Measurements from ENCODE around the gene TEAD1.

TEAD1 gene

DNA sequence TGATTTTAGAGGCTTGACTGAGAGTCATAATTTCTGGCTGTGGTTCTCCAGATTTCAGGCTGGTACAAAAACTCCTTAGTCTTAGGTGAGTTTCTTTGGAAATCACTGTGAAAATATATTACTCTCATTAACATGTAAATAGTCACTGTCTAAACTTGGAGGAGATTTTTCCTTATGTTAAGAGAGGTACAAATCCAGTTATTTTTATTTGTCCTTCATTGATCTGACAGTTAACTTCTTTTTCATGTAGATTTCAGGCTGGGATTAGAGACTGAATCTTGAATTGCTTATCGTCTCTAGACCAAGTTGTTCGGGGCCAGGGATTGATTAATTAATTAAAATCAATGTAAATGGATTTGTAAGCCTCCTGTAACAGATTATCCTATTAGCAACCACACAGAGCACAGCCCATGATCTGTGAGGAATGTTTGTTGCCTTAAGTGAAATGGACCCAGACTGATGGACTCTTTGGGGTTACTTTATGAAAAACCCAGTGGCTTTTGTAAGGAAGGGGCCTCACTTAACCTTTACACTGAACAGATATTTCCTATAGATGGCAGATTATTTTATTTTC lies 21.1 kb downstream of the TEAD1 start:
- no peak for TF ChIP-seq CTCF (conservative IDR thresholded peaks at IDR 0.05; ENCODE audit: low read depth)
- DNase-seq (ENCODE audit: low spot score), result no peak
- H3K27ac ChIP-seq, result no peak overlapping the region
- CTCF ChIA-PET, result no interaction called here
- POLR2A ChIA-PET (ENCODE audit: low non-redundant PET), result no interaction called here

- no peak for TF ChIP-seq CTCF (conservative IDR thresholded peaks at IDR 0.05; ENCODE audit: low read depth)
- DNase-seq (ENCODE audit: low spot score), result no peak
- POLR2A ChIA-PET (ENCODE audit: low non-redundant PET), result no interaction called here
- H3K27ac ChIP-seq, result no peak overlapping the region
- CTCF ChIA-PET, result no interaction called here
Observed at GRCh38 chr11:12695873-12696272, 21.7 kb downstream of the TEAD1 start.

GRCh38 chr11:12696911-12697581 lies 22.8 kb downstream of the TEAD1 start:
- ChIA-PET CTCF (no interaction called here), POLR2A (ENCODE audit: low non-redundant PET) (no interaction called here)
- H3K27ac ChIP-seq, result peak overlapping the region; percentile 51
- no peak for TF ChIP-seq CTCF (conservative IDR thresholded peaks at IDR 0.05; ENCODE audit: low read depth)
- DNase-seq (ENCODE audit: low spot score), result peak; percentile 72

- DNase-seq (ENCODE audit: low spot score), result no peak
Observed at GRCh38 chr11:12698048-12698447, 23.8 kb downstream of the TEAD1 start.

DNA sequence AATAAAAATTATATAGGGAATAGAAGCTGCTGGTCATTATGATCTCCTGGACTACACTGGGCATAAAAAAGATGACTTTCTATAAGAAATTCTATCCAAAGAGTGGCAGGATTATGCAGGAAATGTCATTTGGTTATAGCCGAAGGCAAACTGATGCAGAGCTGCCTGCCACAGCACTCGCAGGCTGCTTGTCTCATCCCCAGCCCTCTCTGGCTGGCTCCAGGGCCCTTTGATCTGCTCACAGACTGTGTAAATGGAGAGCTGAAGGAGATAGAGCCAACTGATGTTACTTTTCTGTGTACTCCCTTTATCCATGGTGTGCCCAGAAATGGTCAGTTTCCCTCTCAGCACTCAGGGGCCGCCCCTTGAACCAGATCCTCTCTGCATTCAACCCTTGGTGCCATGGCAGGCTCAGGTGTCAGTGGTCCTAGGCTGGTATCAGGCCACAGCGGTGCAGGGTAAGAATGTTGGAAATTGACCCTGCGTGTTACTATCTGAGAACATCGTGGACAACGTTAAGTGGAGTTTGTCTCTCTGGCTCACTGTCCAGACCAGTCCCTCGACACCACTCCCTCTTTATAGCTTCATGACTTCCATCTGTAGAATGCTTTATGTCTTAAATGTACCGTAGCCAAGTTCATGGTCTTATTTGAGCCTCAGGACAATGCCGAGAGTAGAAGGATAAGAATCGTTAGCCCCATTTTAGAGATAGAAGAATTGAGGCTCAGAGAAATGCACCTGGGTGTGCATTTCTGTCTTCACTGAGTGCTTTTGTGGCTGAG lies 27.8 kb downstream of the TEAD1 start:
- no peak for DNase-seq (ENCODE audit: low spot score)
- POLR2A ChIA-PET (ENCODE audit: low non-redundant PET), result no interaction called here
- no peak for TF ChIP-seq CTCF (conservative IDR thresholded peaks at IDR 0.05; ENCODE audit: low read depth)
- CTCF ChIA-PET, result interaction anchor here (0.5 to 0.6 kb wide), 2 partner anchors 105 to 137 kb away, joined by 4 read pairs; no protein-coding TSS in a partner anchor
- H3K27ac ChIP-seq, result 0 out of 2 replicates have a peak overlapping the region, but pooled peaks have one; percentile 24

More at GRCh38 chr11:12698048-12698447, 23.8 kb downstream of the TEAD1 start:
- TF ChIP-seq CTCF (conservative IDR thresholded peaks at IDR 0.05; ENCODE audit: low read depth), result no peak
- H3K27ac ChIP-seq, result no peak overlapping the region
- ChIA-PET CTCF (interaction anchor here (0.6 kb wide), 1 partner anchor 49 kb away, joined by 3 read pairs; no protein-coding TSS in a partner anchor), POLR2A (ENCODE audit: low non-redundant PET) (no interaction called here)

DNA sequence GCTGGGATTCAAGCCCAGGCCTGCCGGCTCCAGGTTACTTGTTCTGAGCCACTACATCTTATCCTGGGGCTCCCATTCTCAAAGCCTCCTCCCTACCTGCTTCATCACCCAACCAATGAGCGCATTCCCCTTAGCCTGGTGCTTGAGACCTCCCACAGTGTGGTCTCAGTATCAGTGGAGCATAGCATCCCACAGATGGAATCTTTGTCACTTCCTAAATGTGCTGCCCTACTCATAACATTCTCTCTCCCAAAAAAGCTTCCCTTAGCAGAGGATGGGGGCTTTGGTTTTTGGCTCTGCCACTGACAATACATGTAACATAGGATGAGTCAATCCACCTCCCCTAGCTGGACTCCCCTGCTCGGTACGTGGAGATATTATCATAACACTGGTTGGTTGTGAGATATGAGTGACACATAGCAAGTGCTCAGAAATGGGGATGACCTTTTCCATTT lies 28.8 kb downstream of the TEAD1 start:
- H3K27ac ChIP-seq, result no peak overlapping the region
- ChIA-PET POLR2A (ENCODE audit: low non-redundant PET) (no interaction called here), CTCF (interaction anchor here (0.6 to 0.7 kb wide), 2 partner anchors 136 to 155 kb away, joined by 3 to 4 read pairs; no protein-coding TSS in a partner anchor)

More for the DNA sequence above, 28.8 kb downstream of the TEAD1 start:
- DNase-seq (ENCODE audit: low spot score), result peak; percentile 36
- no peak for TF ChIP-seq CTCF (conservative IDR thresholded peaks at IDR 0.05; ENCODE audit: low read depth)

Measured in RWPE1 (cell line).